HG03342 (cell line): ENCODE data around the gene CHCHD2.
"Not testable (repeated sequence)": the region's sequence is repeated elsewhere in the genome, so short reads cannot be mapped to it uniquely, and the experiment has no call there.

Experiments
- ATAC-seq: cut with Tn5 transposase; IDR thresholded peaks from one replicate; pipeline ENCODE4 v1.9.1; 2021; ENCODE audit warnings: mild to moderate bottlenecking, moderate library complexity; ENCODE audit not compliant: unreplicated experiment

Gene CHCHD2, protein sequence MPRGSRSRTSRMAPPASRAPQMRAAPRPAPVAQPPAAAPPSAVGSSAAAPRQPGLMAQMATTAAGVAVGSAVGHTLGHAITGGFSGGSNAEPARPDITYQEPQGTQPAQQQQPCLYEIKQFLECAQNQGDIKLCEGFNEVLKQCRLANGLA

DNA sequence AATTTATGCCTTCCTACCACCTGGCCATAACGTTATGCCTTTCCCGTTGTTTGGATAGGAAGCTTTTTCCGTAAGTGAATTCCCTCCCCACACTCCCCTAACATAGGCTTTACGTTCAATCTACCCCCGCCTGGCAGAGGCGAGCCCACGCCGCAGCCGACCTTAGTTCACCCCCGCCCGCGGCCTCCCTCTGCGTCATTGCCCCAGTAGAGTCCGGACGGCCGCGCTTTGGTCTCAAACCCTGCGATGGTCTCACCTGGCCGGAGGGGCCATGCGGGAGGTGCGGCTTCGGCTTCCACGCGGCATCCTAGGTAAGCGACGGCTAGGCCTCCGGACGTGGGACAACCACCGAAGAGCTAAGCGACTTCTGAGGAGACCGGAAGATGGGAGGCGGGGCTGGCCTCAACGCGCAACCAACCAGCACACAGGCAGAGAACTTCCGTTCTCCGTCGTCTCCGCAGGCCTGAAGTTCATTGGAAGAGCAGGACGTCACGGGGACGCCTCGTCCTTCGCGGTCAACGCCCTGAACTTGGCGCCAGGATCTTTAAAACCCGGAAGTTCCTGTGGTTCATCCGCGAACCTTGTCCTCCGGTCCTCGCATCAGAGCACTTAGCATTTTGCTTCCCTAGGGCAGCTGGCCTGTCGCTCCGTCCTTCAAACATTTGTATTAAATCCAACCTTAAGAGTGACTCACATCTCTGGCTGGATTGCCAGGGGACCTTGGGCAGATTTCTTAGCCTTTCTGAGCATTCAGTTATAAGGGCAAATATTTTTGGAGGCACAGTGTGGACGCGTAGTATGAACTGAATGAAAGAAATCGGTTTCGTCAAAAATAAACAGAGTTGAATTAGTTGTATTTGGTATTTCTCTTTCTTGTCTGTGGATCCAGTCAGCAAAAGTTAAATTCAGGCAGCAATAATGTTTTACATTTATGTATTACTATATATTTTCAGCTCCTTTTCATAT is at the start of gene CHCHD2:
TSS of gene CHCHD2 (minus strand) at position 369 of the 966 bp plus-strand sequence. CDS start at position 306, 63 bp downstream.
- ATAC-seq: peak; percentile 99

GRCh38 chr7:56131062-56131461 is 24.8 kb upstream of the CHCHD2 start:
- ATAC-seq: not testable (repeated sequence)

DNA sequence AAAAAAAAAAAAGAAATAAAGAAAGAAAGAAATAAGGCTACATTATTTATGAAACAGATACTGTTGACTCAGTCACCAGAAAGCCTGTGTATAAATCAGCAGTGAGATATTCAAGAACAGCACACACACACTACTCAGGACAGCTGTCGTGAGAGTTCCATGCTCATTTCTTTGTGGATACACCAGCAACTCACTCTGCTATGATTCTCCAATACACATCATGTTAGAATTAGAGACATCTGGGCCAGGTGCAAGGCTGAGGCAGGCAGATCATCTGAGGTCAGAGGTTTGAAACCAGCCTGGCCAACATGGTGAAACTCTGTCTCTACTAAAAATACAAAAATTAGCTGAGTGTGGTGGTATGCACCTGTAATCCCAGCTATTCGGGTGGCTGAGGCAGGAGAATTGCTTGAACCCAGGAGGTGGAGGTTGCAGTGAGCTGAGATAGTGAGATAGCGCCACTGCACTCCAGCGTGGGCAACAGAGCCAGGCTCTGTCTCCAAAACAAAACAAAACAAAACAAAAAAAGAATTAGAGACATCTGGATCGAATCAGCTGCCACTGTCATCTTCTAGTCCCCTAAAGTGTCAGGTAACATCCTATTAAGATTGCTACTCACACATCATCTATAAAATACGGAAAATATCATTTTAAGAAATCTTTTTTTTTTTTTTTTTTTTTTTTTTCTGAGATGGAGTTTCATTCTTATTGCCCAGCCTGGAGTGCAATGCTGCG is 21.1 kb upstream of the CHCHD2 start:
- no peak for ATAC-seq

DNA sequence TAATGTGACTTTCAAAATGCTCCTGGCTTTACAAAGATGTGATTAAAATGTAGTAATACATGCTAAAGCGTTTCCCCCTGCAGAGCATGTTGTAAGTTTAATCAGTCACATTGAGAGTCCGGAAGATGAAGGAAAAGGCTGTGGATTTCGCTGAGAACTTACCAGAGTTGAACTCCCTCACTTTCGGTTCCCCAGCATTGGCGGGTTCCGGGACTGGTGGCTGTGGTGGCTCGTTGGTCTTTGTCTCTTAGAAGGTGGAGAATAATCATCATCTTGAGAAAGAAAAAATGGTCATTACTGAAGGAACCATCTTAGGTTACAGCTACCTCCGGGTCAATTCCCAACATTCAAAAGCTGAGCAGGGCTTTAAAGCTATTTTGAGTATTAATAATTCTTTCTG is 19.6 kb upstream of the CHCHD2 start:
- no peak for ATAC-seq

GRCh38 chr7:56124981-56125380 is 18.7 kb upstream of the CHCHD2 start:
- no peak for ATAC-seq

DNA sequence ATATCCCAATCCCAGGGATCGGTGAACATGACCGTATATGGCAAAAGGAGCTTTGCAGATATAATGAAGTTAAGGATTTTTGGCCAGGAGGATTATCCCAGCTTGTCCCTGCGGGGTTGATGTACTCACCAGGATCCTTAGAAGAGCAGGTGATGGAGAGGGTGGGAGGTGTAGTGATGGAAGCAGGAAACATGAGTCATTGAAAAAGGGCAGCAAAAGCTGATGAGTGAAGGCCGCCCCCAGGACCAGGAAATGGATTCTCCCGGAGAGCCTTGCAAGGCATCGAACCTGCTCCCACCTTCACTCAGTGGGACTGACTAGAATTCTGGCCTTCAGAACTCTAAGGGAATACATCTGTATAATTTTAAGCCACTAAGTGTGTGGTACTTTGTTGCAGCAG is 15.2 kb upstream of the CHCHD2 start:
- ATAC-seq: no peak

DNA sequence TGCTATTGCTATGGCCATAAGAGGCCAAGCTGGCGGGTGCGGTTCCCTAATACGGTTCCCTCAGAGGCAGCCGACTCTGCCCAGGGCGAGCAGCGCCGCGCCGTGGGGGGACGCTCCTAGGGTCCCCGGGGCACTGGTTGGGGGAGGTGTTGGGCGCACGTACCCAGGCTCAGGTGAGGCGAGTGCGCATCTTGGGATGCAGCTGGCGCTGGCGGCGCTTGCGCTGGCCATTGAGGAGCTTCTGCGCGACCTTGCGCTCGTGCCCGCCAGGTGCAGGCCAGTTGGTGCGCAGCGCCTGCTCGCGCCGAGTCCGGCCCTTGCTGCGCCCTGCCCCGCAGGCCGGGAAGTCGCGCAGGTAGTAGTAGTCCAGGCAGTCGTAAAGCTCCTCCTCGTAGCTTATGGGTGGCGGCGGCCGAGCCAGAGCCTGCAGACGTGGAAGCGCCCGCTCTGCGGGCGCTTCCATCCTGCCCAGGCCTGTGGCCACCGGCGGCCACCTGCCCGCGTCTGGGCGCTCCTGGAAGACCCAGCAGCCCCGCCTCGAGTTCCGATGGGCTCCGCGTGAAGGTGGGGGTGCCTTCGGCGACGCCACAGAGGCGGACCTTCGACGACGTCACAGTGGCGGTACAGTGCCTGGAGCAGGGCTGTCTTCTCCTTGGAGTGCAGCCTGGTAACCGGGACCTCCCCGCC is 9.7 kb upstream of the CHCHD2 start, which contains the start of gene NUPR2:
TSS of gene NUPR2 (minus strand) at position 566 of the 687 bp plus-strand sequence. CDS start at position 463, 103 bp downstream.
- no peak for ATAC-seq

- not testable (repeated sequence) for ATAC-seq
Measured at GRCh38 chr7:56112244-56112643, 6.0 kb upstream of the CHCHD2 start.

DNA sequence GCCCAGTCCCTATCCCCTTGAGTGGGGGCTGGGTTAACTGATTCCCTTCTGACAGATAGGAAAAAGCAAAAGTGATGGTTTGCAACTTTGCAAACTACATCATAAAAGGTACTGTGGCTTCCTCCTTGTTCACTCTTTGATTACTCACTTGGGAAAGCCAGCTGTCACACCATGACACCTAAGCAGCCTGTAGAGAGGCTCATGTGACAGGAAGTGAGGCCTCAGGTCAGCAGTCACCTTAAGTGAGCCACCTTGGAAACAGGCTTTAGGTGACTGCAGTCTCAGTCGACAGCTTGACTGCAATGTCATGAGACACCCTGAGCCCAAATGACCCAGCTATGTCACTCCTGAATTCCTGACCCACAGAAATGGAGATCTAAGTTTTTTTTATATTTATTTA is 4.3 kb upstream of the CHCHD2 start:
- no peak for ATAC-seq

- ATAC-seq: no peak
Measured at GRCh38 chr7:56107954-56108258, 1.6 kb upstream of the CHCHD2 start.

DNA sequence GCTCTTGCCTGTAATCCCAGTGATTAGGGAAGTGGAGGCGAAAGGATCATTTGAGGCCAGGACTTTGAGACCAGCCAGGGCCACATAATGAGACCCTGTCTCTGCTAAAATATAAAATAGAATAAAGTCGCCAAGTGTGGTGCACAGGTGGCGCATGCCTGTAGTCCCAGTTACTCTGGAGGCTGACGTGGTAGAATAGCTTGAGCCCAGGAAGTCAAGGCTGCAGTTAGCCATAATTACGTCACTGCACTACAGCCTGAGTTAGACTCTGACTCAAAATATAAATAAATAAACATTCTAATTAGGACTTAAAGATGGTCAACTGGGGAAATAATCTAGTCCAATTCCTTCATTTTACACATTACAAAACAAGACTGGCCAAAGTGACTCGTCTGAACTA is 768 bp downstream of the CHCHD2 start:
- no peak for ATAC-seq

DNA sequence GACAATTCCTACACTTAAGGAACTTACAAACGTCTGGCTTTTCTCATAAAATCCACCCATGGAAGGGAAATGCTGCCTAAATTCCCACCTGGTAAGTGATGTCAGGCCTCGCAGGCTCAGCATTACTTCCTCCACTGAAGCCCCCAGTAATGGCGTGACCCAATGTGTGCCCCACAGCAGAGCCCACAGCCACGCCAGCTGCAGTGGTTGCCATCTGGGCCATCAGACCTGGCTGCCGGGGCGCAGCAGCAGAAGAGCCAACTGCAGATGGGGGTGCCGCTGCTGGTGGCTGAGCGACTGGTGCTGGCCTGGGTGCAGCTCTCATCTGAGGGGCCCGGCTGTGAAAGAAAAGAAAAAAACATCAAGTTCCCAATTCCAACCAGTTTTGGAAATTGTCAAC is 2.1 kb downstream of the CHCHD2 start:
- not testable (repeated sequence) for ATAC-seq

- no peak for ATAC-seq
Measured at GRCh38 chr7:56099653-56100052, 6.6 kb downstream of the CHCHD2 start.

GRCh38 chr7:56098187-56099008 is 7.9 kb downstream of the CHCHD2 start:
- ATAC-seq: not testable (repeated sequence)

DNA sequence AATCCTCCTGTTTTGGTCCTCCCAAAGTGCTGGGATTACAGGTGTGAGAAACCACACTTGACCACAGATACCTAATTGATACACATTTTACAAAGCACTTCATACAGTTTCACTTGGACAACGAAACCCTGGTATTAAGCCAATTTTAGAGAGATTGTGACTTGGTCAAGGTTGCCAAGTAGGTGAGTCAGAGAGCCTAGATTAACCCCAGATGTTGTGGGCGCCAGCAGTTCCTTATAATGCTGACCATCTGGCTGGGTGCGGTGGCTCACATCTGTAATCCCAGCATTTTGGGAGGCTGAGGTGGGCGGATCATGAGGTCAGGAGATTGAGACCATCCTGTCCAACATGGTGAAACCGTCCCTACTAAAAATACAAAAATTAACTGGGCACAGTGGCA is 8.6 kb downstream of the CHCHD2 start:
- ATAC-seq: no peak

DNA sequence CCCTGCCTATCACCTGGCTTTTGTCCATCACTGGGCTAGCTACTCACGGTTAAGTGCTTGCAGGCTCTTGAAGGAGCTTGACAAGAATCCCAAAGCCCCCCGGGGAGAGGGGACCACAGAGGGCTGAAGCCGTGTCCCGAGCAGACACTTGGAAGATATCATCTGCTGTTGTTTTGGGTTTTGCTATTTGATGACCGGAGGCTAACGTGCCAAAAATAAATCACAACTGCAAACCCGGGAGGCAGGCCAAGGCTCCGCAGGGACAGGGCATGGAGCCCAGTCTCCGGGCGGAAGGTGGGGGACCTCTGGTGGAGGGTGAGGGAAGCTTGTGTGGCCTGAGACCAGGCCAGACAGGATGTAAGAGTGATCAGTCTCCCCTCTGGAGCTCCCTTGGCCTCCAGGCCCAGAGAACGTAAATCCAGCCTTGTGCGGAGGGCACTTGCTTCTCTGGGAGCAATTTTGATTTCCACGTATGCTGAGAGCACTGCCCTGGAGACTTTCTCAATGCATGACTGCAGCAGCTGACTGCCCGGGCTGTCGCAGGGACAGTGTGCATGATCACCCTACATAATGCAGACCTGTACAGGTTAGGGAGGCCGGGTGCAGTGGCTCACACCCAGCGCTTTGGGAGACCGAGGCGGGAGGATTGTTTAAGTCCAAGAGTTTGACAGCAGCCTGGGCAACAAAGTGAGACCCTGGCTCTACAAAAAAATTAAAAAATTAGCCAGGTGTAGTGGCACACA is 13.3 kb downstream of the CHCHD2 start, which contains the start of gene PHKG1:
TSS of gene PHKG1 (minus strand) at position 164 of the 743 bp plus-strand sequence. CDS start 4,011 bp downstream, outside the sequence.
- ATAC-seq: no peak

DNA sequence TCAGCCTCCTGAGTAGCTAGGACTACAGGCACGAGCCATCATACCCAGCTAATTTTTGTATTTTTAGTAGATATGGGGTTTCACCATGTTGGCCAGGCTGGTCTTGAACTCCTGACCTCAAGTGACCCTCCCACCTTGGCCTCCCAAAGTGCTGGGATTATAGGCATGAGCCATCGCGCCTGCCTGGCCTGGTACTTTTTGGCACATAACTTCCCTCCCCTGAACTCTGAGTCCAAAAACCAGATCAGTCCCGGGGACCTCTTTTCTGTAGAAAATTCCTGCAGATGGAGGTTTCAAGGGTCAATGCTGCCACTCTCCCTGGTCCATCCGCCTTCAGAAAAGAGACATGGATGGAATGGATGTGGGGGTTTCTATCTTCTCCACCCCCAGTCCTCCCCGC is 13.9 kb downstream of the CHCHD2 start:
- ATAC-seq: not testable (repeated sequence)

GRCh38 chr7:56091591-56091990 is 14.7 kb downstream of the CHCHD2 start:
- ATAC-seq: no peak

- ATAC-seq: no peak
Measured at GRCh38 chr7:56087445-56087844, 18.8 kb downstream of the CHCHD2 start.
